HUES6 (cell line): ENCODE results near the gene HOXA3.
A peak's percentile ranks its signal among the peaks of the same experiment; 100 is the strongest.

Experiments
- H3K27ac ChIP-seq: 2 replicates; pipeline ENCODE4 v1.7.0; 2013; ENCODE audit warnings: low read depth, mild to moderate bottlenecking, low read length, inconsistent platforms
- H3K27me3 ChIP-seq: 2 replicates; pipeline ENCODE4 v1.6.1; 2013; ENCODE audit warnings: low read length; ENCODE audit not compliant: control insufficient read depth, insufficient read depth
- H3K36me3 ChIP-seq: 2 replicates; pipeline ENCODE4 v1.6.1; 2013; ENCODE audit warnings: low read length; ENCODE audit not compliant: control insufficient read depth, insufficient read depth
- H3K4me1 ChIP-seq: 2 replicates; pipeline ENCODE4 v1.6.1; 2013; ENCODE audit warnings: low read length; ENCODE audit not compliant: control insufficient read depth, insufficient read depth
- H3K4me3 ChIP-seq: 2 replicates; pipeline ENCODE4 v1.5.1; 2013; ENCODE audit warnings: low read depth, low read length
- H3K9ac ChIP-seq: one replicate; pipeline ENCODE4 v1.6.1; 2013; ENCODE audit warnings: mild to moderate bottlenecking, low read length
- H3K9me3 ChIP-seq: 2 replicates; pipeline ENCODE4 v1.6.1; 2013; ENCODE audit warnings: low read depth, low read length; ENCODE audit not compliant: control insufficient read depth, insufficient read depth

The HOXA3 gene

DNA sequence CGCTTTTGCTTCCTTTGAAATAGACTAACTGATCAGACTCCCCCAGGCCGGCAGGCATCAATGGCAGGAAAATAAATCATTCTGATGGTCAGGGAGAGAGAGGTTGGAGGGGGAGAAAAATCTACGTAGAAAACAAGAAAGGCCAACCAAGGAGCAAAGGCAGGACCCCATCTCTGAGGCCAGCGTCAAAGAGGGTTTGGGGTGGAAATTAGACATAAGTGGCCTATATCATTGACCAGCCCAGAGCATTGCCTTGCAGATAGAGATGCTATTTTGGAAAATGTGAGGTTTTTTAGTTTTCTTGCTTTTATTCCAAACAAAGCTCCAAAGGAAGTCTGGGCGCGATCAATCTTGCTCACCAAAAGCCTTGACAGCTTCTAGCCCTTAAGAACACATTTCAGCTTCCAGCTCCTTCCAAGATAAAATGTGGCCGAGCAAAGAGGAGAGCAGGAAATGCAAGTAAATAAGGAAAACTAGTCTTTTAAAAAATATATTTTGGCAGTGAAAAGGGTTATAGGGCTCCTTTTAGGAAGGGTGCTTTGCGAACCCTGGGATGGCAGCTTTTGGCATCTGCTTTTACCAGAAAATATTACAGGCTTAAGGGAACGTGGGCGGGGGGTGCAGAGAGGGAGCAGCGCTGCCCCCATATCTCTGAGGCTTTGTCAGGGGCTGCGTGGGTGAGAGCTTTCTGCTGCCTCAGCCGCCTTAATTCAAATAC is 47.9 kb downstream of the HOXA3 start:
- Histone ChIP-seq H3K9ac (no peak overlapping the region), H3K27me3 (peaks cover 100% of the 10 kb centered on the region)

DNA sequence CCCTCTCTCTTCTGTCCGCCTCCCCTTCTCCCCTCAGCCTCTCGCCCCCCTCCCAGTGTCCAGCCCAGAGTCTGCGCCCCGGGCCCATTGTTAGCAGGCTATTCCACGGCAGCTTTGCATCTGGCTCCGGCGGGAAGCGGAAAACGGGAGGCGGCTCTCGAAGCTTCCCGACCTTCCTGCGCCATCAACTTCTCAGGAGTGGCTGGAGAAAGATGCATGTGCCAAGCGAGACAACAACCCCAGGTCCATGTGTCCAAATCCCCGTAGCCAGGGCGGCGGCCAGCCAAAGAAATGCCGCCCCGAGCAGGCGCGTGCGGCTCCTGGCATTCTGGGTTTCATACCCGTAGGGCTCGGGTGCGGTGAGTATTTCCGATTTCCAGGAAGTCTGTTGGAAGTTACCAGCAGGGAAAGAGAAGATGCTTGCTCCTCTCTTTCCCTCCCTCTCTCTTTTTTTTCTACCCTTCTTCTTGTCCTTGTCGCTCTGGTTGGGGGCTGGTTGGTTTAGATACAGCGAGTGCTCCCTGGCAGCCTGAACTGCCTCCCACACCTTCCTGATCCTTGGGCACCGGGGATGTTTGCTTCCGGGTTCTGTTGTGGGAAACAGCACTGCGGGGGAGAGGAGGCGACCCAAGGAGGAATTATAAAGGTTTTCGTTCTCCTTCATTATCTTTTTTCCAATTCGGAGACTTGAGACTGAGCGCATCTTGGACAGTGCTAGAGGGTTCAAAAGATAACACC is 48.7 kb downstream of the HOXA3 start:
- Histone ChIP-seq H3K36me3 (no peaks in the 10 kb centered on the region), H3K4me3 (peak overlapping the region; percentile 34; the same call in 1 of the 2 replicates), H3K4me1 (peaks cover 43% of the 10 kb centered on the region), H3K9me3 (no peaks in the 10 kb centered on the region), H3K27me3 (peaks cover 100% of the 10 kb centered on the region), H3K27ac (no peak overlapping the region), H3K9ac (peak overlapping the region; percentile 50)

More for the DNA sequence above, 47.9 kb downstream of the HOXA3 start:
- no peak overlapping the region for H3K27ac ChIP-seq
- no peaks in the 10 kb centered on the region for H3K9me3 ChIP-seq
- peak overlapping the region; percentile 34; the same call in 1 of the 2 replicates for H3K4me3 ChIP-seq
- H3K36me3 ChIP-seq = no peaks in the 10 kb centered on the region
- H3K4me1 ChIP-seq = peaks cover 43% of the 10 kb centered on the region

DNA sequence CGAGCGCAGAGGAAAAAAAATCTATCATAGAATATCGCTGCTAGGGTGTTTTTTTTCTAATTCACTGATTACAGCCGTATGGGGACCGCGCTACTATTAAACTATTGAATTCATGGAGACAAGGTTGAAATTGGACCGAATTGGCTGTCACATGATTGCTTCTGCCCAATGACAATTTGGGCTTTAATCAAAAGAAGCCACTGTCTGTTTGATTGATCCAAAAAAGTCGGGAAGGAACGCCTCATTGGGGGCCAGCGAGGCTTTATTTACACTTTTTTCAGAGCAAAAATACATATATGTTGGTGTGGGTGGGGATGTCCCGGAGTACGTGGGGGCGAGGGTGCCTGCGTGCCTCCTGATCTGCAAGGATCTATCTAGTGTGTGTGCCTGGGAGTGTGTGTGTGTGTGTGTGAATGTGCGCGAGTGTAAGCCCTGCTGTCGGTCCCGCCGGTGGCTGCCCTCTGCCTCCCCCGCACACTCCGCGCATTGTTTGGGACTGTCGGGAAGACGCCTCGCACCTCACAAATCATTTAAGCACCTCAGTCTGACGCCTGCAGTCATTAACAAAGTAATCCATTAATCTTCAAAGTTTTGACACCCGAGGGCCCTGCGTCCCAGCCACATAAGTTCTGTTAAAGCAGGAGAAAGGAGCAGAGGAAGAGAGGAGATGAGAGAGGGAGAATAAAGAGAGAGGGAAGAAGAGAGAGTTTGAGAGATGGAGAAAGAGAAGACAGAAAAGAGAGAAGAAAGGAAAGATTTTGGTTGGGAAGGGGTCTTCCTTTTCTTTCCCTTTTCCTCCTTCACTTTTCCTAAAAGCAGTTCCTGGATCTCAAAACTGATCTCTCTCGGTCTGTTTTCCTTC is 49.6 kb downstream of the HOXA3 start, which contains the start of gene HOXA2:
Gene HOXA2, minus strand, starts transcription at position 103 of the 862 bp plus-strand sequence. CDS start 183 bp downstream, outside the sequence.
- Histone ChIP-seq H3K9ac (peak within 1 kb of the TSS; percentile 50), H3K27me3 (peaks cover 100% of the 10 kb centered on the region), H3K4me3 (peak within 1 kb of the TSS; percentile 51), H3K36me3 (no peaks in the 10 kb centered on the region), H3K9me3 (no peaks in the 10 kb centered on the region), H3K4me1 (peaks cover 47% of the 10 kb centered on the region), H3K27ac (no peak within 1 kb of the TSS)

DNA sequence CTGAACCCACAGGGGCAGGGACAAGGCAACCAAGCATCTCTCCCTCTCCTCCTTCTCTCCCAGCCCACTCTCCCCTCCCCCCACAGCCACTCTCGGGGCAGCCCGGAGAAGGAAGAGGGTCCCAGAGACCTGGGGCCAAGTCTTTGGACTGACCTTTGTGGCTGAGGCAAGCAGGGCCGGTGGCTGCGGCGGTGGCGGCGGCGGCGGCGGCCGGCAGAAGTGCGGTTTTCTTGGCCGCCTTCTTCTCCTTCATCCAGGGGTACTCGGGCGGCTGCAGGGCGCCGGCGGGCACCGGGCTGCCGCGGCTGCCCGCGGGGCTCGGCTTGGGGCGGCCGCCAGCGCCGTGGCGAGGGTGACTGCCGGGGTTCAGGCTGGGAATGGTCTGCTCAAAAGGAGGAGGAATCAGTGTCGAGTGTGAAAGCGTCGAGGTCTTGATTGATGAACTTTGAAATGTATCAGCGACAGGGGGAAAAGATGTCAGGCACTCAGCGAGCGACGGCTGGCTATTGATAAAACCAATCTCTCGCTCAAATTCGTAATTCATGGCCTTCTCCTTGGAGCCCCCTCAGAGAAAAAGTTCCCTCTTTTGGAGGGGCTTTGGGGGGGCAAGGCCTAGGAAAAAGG is 50.3 kb downstream of the HOXA3 start:
- Histone ChIP-seq H3K27me3 (peaks cover 100% of the 10 kb centered on the region), H3K4me3 (peak overlapping the region; percentile 51; the same call in 1 of the 2 replicates), H3K27ac (no peak overlapping the region), H3K36me3 (no peaks in the 10 kb centered on the region), H3K4me1 (peaks cover 49% of the 10 kb centered on the region), H3K9ac (peak overlapping the region; percentile 39), H3K9me3 (no peaks in the 10 kb centered on the region)

DNA sequence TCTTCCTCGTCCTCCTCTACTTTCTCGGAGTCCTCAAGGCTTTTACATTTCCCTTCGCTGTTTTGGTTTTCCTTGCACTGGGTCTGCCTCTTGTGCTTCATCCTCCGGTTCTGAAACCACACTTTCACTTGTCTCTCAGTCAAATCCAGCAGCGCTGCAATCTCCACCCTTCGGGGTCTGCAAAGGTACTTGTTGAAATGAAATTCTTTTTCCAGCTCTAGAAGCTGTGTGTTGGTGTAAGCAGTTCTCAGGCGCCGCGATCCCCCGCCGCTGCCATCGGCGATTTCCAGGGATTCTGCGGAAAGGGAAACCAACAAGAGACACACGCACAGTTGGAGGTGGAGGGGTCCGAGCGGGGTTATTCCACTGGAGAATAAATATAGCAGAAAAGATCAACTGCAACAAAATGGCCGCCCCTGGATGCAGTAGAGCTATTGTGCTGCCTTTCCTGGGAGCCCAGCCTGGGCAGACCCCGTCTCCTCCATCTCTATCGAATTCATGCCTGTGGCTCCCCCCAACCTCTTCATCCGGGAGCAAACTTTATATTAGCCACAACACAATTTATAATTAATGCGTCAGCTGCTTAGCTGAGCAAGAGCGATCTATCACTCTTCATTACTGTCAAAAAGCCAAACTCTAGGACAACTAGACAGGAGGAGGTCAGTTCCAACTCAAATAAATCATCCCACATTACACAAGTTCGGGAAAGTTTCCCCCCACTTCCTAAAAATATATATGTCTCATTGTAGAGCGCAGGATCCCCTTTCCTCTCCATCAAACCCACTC is 51.0 kb downstream of the HOXA3 start:
- H3K27me3 ChIP-seq = peaks cover 100% of the 10 kb centered on the region
- H3K9me3 ChIP-seq = no peaks in the 10 kb centered on the region
- H3K27ac ChIP-seq = no peak overlapping the region
- peak overlapping the region; percentile 51 for H3K4me3 ChIP-seq
- peaks cover 47% of the 10 kb centered on the region for H3K4me1 ChIP-seq
- H3K36me3 ChIP-seq = no peaks in the 10 kb centered on the region
- peak overlapping the region; percentile 39 for H3K9ac ChIP-seq

- Histone ChIP-seq H3K4me1 (peaks cover 40% of the 10 kb centered on the region), H3K9ac (peak overlapping the region; percentile 39), H3K27ac (no peak overlapping the region), H3K36me3 (no peaks in the 10 kb centered on the region), H3K27me3 (peaks cover 100% of the 10 kb centered on the region), H3K4me3 (peak overlapping the region; percentile 51; the same call in 1 of the 2 replicates), H3K9me3 (no peaks in the 10 kb centered on the region)
Measured at GRCh38 chr7:27100694-27101170, 51.7 kb downstream of the HOXA3 start.

GRCh38 chr7:27099453-27100370 is 52.7 kb downstream of the HOXA3 start:
- peak overlapping the region; percentile 77 for H3K4me3 ChIP-seq
- no peak overlapping the region for H3K27ac ChIP-seq
- H3K4me1 ChIP-seq = peaks cover 42% of the 10 kb centered on the region
- H3K27me3 ChIP-seq = peaks cover 100% of the 10 kb centered on the region
- H3K9me3 ChIP-seq = no peaks in the 10 kb centered on the region
- peak overlapping the region; percentile 86 for H3K9ac ChIP-seq
- no peaks in the 10 kb centered on the region for H3K36me3 ChIP-seq

DNA sequence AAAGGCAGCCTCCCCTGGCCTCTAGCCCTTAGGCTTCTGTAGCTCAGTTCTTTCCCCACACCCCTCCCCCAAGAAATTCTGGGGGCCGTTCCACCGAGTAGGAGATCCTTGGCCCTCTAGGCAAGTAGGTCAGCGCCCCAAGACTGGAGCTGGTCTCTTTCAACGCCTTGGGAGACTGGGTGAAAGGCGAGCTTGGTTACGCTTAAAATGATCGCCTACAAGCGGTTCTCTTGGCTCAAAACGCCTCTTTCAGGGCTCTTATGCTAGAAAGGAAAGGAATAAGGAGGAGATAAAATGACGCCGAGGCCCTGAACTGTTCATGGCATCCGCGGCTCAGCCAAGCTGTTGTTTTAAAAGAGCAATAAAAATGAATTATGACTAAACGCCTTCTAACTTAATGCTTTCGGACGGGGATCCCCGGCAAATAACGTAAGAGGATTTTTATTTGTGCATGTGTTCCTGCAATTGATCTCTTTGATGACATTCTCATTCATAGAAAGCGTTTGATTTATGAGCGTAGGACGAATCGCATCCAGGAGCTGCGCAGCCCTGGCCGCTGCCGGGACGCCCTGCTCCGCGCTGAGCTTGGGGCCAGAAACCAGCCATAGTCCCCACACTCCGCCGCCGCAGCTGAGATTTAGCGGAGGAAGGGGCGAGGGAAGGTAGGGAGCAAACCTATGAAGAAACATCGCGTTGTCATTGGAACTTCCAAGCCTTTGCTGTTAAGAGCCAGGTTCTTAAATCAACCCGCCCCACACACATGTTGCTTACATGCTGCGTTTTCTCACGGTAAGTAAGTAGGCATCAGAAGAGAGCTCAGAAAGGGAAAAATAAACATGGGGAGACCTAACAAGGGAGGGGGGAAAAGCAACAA is 53.6 kb downstream of the HOXA3 start:
- H3K9me3 ChIP-seq = no peaks in the 10 kb centered on the region
- H3K9ac ChIP-seq = peak overlapping the region; percentile 86
- peaks cover 50% of the 10 kb centered on the region for H3K4me1 ChIP-seq
- H3K27me3 ChIP-seq = peaks cover 100% of the 10 kb centered on the region
- H3K27ac ChIP-seq = no peak overlapping the region
- peak overlapping the region; percentile 77 for H3K4me3 ChIP-seq
- H3K36me3 ChIP-seq = no peaks in the 10 kb centered on the region
